Bone marrow (tissue), 2 donors: ENCODE measurements around the gene HABP2.
A peak's percentile ranks its signal among the peaks of the same experiment; 100 is the strongest.

Experiments used
- DNase-seq, 2 donors: peaks; one replicate each; lab custom pipeline; 2025; lab: John Stamatoyannopoulos, UW

The HABP2 gene

GRCh38 chr10:113557903-113558321, 5.1 kb downstream of the HABP2 start:
- DNase-seq, result no peak

GRCh38 chr10:113560071-113560470, 7.2 kb downstream of the HABP2 start:
- no peak for DNase-seq

- DNase-seq, result no peak
Measured at GRCh38 chr10:113561214-113561613, 8.4 kb downstream of the HABP2 start.

GRCh38 chr10:113562069-113562468, 9.2 kb downstream of the HABP2 start:
- no peak for DNase-seq

- no peak for DNase-seq
Measured at GRCh38 chr10:113562704-113563103, 9.9 kb downstream of the HABP2 start.

GRCh38 chr10:113563306-113564088, 10.6 kb downstream of the HABP2 start:
- DNase-seq, result peak; percentile 22 to 77

GRCh38 chr10:113565364-113565763, 12.5 kb downstream of the HABP2 start:
- DNase-seq, result no peak

- DNase-seq, result no peak
Measured at GRCh38 chr10:113566888-113567287, 14.0 kb downstream of the HABP2 start.

GRCh38 chr10:113569576-113569975, 16.7 kb downstream of the HABP2 start:
- DNase-seq, result no peak

GRCh38 chr10:113572520-113573290, 19.9 kb downstream of the HABP2 start:
- DNase-seq, result no peak

GRCh38 chr10:113573368-113573767, 20.5 kb downstream of the HABP2 start:
- no peak for DNase-seq

GRCh38 chr10:113576852-113577251, 24.0 kb downstream of the HABP2 start:
- no peak for DNase-seq

GRCh38 chr10:113578773-113579172, 25.9 kb downstream of the HABP2 start:
- no peak for DNase-seq

GRCh38 chr10:113581092-113581491, 28.2 kb downstream of the HABP2 start:
- DNase-seq, result no peak

GRCh38 chr10:113583571-113583970, 30.7 kb downstream of the HABP2 start:
- no peak for DNase-seq

- DNase-seq, result no peak
Measured at GRCh38 chr10:113585949-113586348, 33.1 kb downstream of the HABP2 start.

- no peak for DNase-seq
Measured at GRCh38 chr10:113589201-113589770, 36.4 kb downstream of the HABP2 start.

GRCh38 chr10:113590581-113590980, 37.7 kb downstream of the HABP2 start:
- DNase-seq, result no peak

- no peak for DNase-seq
Measured at GRCh38 chr10:113592380-113592779, 39.5 kb downstream of the HABP2 start.

GRCh38 chr10:113594652-113595051, 41.8 kb downstream of the HABP2 start:
- DNase-seq, result no peak

GRCh38 chr10:113600569-113600968, 47.7 kb downstream of the HABP2 start:
- no peak for DNase-seq

- DNase-seq, result no peak
Measured at GRCh38 chr10:113603057-113603777, 50.4 kb downstream of the HABP2 start.
